H9 (cell line): ENCODE data around the gene ZNF423. TPM values are rescaled to one million over a fixed set of nuclear protein-coding genes. Genes with fewer than 3 reads are reported as not detected.
A peak's percentile ranks its signal among the peaks of the same experiment; 100 is the strongest.

Experiments used
- DNase-seq: peaks from one replicate; pipeline ENCODE4 v3.0.0-alpha.2; 2017
- H2AFZ ChIP-seq: one replicate; pipeline ENCODE4 v1.6.1; 2013; ENCODE audit warnings: mild to moderate bottlenecking, low read length, control low read depth, moderate library complexity
- H2AK5ac ChIP-seq: 2 replicates; pipeline ENCODE4 v1.6.1; 2013; ENCODE audit warnings: low read length, control low read depth, mixed read lengths; ENCODE audit not compliant: insufficient read length
- H2BK120ac ChIP-seq: one replicate; pipeline ENCODE4 v1.6.1; 2013; ENCODE audit warnings: low read depth, mild to moderate bottlenecking, low read length, control low read depth, inconsistent platforms; ENCODE audit not compliant: poor library complexity, severe bottlenecking
- H2BK12ac ChIP-seq: 2 replicates; pipeline ENCODE4 v1.6.1; 2013; ENCODE audit warnings: low read length, control low read depth, mixed read lengths, low read depth; ENCODE audit not compliant: insufficient read length
- H2BK15ac ChIP-seq: 2 replicates; pipeline ENCODE4 v1.6.1; 2013; ENCODE audit warnings: low read depth, low read length, control low read depth
- H2BK20ac ChIP-seq: one replicate; pipeline ENCODE4 v1.6.1; 2013; ENCODE audit warnings: low read depth, mild to moderate bottlenecking, low read length, control low read depth, inconsistent platforms; ENCODE audit not compliant: poor library complexity, severe bottlenecking
- H2BK5ac ChIP-seq: 2 replicates; pipeline ENCODE4 v1.6.1; 2013; ENCODE audit warnings: low read length, control low read depth, mixed read lengths; ENCODE audit not compliant: insufficient read length
- H3K14ac ChIP-seq: 2 replicates; pipeline ENCODE4 v1.6.1; 2013; ENCODE audit warnings: low read length, control low read depth; ENCODE audit not compliant: insufficient read depth
- H3K18ac ChIP-seq: 2 replicates; pipeline ENCODE4 v1.6.1; 2013; ENCODE audit warnings: low read depth, mild to moderate bottlenecking, mixed read lengths, low read length, control low read depth; ENCODE audit not compliant: insufficient read length
- H3K23ac ChIP-seq: 2 replicates; pipeline ENCODE4 v1.6.1; 2013; ENCODE audit warnings: low read length, control low read depth, mixed read lengths, low read depth; ENCODE audit not compliant: insufficient read length
- H3K23me2 ChIP-seq: 2 replicates; pipeline ENCODE4 v1.6.1; 2013; ENCODE audit warnings: low read depth, mild to moderate bottlenecking, mixed read lengths, low read length, control low read depth; ENCODE audit not compliant: insufficient read length, poor library complexity, severe bottlenecking
- H3K27ac ChIP-seq: 2 replicates; pipeline ENCODE4 v1.5.1; 2013; ENCODE audit warnings: low read length, control low read depth, mixed read lengths, low read depth; ENCODE audit not compliant: insufficient read length
- H3K27me3 ChIP-seq: 2 replicates; pipeline ENCODE4 v1.6.1; 2013; ENCODE audit warnings: low read length, control low read depth, inconsistent platforms; ENCODE audit not compliant: insufficient read depth
- H3K4ac ChIP-seq: 2 replicates; pipeline ENCODE4 v1.6.1; 2013; ENCODE audit warnings: low read depth, mild to moderate bottlenecking, control low read depth, inconsistent platforms, low read length, moderate library complexity
- H3K4me1 ChIP-seq: 2 replicates; pipeline ENCODE4 v1.6.1; 2013; ENCODE audit warnings: low read length, control low read depth, inconsistent platforms; ENCODE audit not compliant: insufficient read depth
- H3K4me2 ChIP-seq: 2 replicates; pipeline ENCODE4 v1.6.1; 2013; ENCODE audit warnings: low read length, control low read depth, mixed read lengths; ENCODE audit not compliant: insufficient read length, insufficient read depth
- H3K56ac ChIP-seq: 2 replicates; pipeline ENCODE4 v1.6.1; 2013; ENCODE audit warnings: low read depth, mild to moderate bottlenecking, mixed read lengths, low read length, control low read depth; ENCODE audit not compliant: insufficient read length
- H3K79me1 ChIP-seq: 2 replicates; pipeline ENCODE4 v1.6.1; 2013; ENCODE audit warnings: low read depth, mild to moderate bottlenecking, moderate library complexity, low read length, control low read depth, inconsistent platforms; ENCODE audit not compliant: insufficient read depth, poor library complexity, severe bottlenecking
- H3K79me2 ChIP-seq: 2 replicates; pipeline ENCODE4 v1.6.1; 2013; ENCODE audit warnings: low read length, control low read depth, inconsistent platforms; ENCODE audit not compliant: insufficient read depth
- H3K9ac ChIP-seq: 2 replicates; pipeline ENCODE4 v1.6.1; 2013; ENCODE audit warnings: low read length, control low read depth, mixed read lengths; ENCODE audit not compliant: insufficient read length; ENCODE audit errors: extremely low read depth
- H3K9me3 ChIP-seq: one replicate; pipeline ENCODE4 v1.6.1; 2013; ENCODE audit warnings: low read depth, low read length, inconsistent platforms; ENCODE audit not compliant: control insufficient read depth
- H3T11ph ChIP-seq: one replicate; pipeline ENCODE4 v1.6.1; 2013; ENCODE audit warnings: mild to moderate bottlenecking, low read length, control low read depth, inconsistent platforms
- H4K20me1 ChIP-seq: one replicate; pipeline ENCODE4 v1.6.1; 2013; ENCODE audit not compliant: control insufficient read depth, insufficient read length, insufficient read depth
- H4K5ac ChIP-seq: 2 replicates; pipeline ENCODE4 v1.6.1; 2013; ENCODE audit warnings: low read depth, mild to moderate bottlenecking, mixed read lengths, low read length, control low read depth; ENCODE audit not compliant: insufficient read length
- H4K8ac ChIP-seq: replicated peaks from 2 replicates; pipeline ENCODE4 v1.6.1; 2013; ENCODE audit warnings: low read length, control low read depth, mixed read lengths, low read depth; ENCODE audit not compliant: insufficient read length
- H4K91ac ChIP-seq: 2 replicates; pipeline ENCODE4 v1.6.1; 2013; ENCODE audit warnings: low read depth, mild to moderate bottlenecking, moderate library complexity, mixed read lengths, low read length, control low read depth; ENCODE audit not compliant: insufficient read length
- H3K27ac Mint-ChIP-seq, 3 experiments: 2 replicates in 2 of 3; 3 replicates in 1 of 3; pipeline ENCODE4 v1.8.0; 2020 to 2021; ENCODE audit warnings: mixed read lengths in 3 of 3, mild to moderate bottlenecking in 1 of 3, moderate library complexity in 1 of 3
- H3K27me3 Mint-ChIP-seq: 2 replicates; pipeline ENCODE4 v1.8.0; 2021; ENCODE audit warnings: low read depth, mild to moderate bottlenecking, moderate library complexity, mixed read lengths
- H3K36me3 Mint-ChIP-seq, 3 experiments: 2 replicates in 2 of 3; 3 replicates in 1 of 3; pipeline ENCODE4 v1.8.0; 2020 to 2021; ENCODE audit warnings: low read depth in 3 of 3, mixed read lengths in 3 of 3; ENCODE audit not compliant: insufficient read depth in 1 of 3
- H3K4me1 Mint-ChIP-seq, 2 experiments: 2 replicates each; pipeline ENCODE4 v1.8.0; 2020; ENCODE audit warnings: mixed read lengths in 2 of 2
- H3K4me3 Mint-ChIP-seq, 2 experiments: 2 replicates in 1 of 2; 3 replicates in 1 of 2; pipeline ENCODE4 v1.8.0; 2020 to 2021; ENCODE audit warnings: mild to moderate bottlenecking in 2 of 2, mixed read lengths in 2 of 2, moderate library complexity in 1 of 2
- H3K9me3 Mint-ChIP-seq, 2 experiments: 2 replicates in 1 of 2; 3 replicates in 1 of 2; pipeline ENCODE4 v1.8.0; 2020; ENCODE audit warnings: mild to moderate bottlenecking in 2 of 2, mixed read lengths in 2 of 2, moderate library complexity in 1 of 2
- CTCF ChIP-seq: fragments of 200-600 bp; sonication (generic); conservative IDR thresholded peaks from 3 replicates; pipeline ENCODE4 v1.8.0; 2021; ENCODE audit warnings: antibody characterized with exemption, mild to moderate bottlenecking
- WGBS: extraction: QIAGEN DNeasy Blood & Tissue Kit; methylation state at CpG from one replicate; pipeline ENCODE4 v1.1.7; 2013; ENCODE audit warnings: missing lambda C conversion rate, low lambda C conversion rate, mixed read lengths; ENCODE audit not compliant: insufficient read length; ENCODE audit errors: extremely low coverage; 5-methylcytosine and 5-hydroxymethylcytosine counted together
- total RNA-seq: library from RNA; stranded (reverse); gene quantifications from 2 replicates; pipeline ENCODE4 v1.2.1, GENCODE V29; 2021

Gene ZNF423
- total RNA-seq, 1 experiment from 2014 or later: 51.5 TPM

GRCh38 chr16:49701065-49701685, 154.7 kb downstream of the ZNF423 start:
- H3K4me2 ChIP-seq: peak overlapping the region; percentile 22
- H3K27ac Mint-ChIP-seq: peak overlapping the region; percentile 96 to 97 (median 97)

More at GRCh38 chr16:49701065-49701685, 154.7 kb downstream of the ZNF423 start:
- Histone ChIP-seq H3K18ac (no peak overlapping the region), H2BK15ac (no peak overlapping the region), H3K4me1 (peaks cover 15% of the 10 kb centered on the region), H3T11ph (no peak overlapping the region), H3K9ac (peak overlapping the region; percentile 20), H2AK5ac (no peak overlapping the region), H4K91ac (no peak overlapping the region), H3K23me2 (peaks cover 3% of the 10 kb centered on the region), H3K9me3 (no peaks in the 10 kb centered on the region), H4K8ac (no peak overlapping the region), H2BK12ac (no peak overlapping the region), H3K79me2 (no peaks in the 10 kb centered on the region), H2BK120ac (no peak overlapping the region), H2AFZ (no peak overlapping the region), H2BK5ac (no peak overlapping the region), H3K56ac (no peak overlapping the region), H4K5ac (no peak overlapping the region), H2BK20ac (no peak overlapping the region), H3K4ac (no peak overlapping the region), H3K23ac (no peak overlapping the region), H3K79me1 (no peaks in the 10 kb centered on the region), H3K14ac (no peak overlapping the region; the same call in 1 of the 2 replicates), H3K27me3 (no peaks in the 10 kb centered on the region), H4K20me1 (no peaks in the 10 kb centered on the region), H3K27ac (peak overlapping the region; percentile 77)
- Mint-ChIP-seq H3K4me1 (peaks cover 85 to 92% of the 10 kb centered on the region in 2 experiments), H3K4me3 (peak overlapping the region; percentile 46 to 72), H3K9me3 (no peaks in the 10 kb centered on the region; a peak in 1 of 5 replicates), H3K36me3 (peaks cover 0 to 2% (median 0%) of the 10 kb centered on the region in 3 experiments; a peak in 3 of 7 replicates), H3K27me3 (no peaks in the 10 kb centered on the region)
- no peak for DNase-seq
- WGBS: no CpG with 5 or more reads among the region's 18 CpGs
- no peak for TF ChIP-seq CTCF
